ENCODE results near the gene DLG2.

Gene DLG2

DNA sequence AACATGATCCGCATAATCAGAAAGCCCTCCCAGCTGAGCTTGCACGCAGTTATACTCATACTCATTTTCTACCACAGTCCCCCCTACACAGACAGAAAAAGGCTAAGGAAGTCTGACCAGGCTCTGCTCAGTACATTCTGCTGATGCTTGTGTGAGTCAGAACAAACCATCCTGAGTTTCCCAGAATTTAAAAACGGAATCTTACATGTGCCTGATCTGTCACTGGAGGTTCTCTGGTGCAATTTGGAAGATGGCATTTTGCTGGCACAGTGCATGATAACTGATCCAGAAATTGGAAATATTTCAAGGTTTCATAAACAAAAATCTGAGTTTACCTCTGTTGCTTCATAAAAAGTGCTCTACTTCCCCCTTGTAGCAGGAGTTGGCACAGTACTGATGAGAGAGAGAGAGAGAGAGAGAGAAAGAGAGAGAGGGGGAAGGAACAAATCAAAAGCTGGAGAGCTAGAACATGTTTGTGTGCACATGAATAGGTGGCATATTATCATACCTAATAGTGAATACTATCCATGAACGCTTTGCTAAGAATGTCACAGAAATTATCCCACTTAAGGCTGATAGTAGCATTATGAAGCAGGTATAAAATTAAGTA lies 1085.3 kb downstream of the DLG2 start:
- in situ Hi-C loops (cut with MboI; ENCODE audit: low sequenced_read_pairs), result no loop called here

DNA sequence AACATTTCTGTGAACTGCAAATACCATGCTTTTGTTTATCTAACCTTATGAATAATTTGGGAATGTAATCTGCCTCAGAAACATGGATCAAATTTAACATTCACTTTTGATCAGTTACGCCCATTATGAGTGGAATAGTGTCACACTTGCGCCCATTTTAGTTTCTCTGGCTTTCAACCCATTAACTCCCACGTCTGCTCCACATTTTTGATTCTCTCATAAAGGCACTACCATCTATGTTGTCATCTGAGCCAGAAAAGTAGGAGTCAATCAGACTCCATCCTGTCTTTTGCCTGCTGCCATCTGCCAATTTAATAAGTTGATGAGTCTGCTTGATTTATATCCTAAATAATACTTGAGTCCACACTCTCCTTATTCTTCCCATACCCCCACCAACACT lies 1090.7 kb downstream of the DLG2 start:
- in situ Hi-C loops (cut with MboI; ENCODE audit: low sequenced_read_pairs), result no loop called here

DNA sequence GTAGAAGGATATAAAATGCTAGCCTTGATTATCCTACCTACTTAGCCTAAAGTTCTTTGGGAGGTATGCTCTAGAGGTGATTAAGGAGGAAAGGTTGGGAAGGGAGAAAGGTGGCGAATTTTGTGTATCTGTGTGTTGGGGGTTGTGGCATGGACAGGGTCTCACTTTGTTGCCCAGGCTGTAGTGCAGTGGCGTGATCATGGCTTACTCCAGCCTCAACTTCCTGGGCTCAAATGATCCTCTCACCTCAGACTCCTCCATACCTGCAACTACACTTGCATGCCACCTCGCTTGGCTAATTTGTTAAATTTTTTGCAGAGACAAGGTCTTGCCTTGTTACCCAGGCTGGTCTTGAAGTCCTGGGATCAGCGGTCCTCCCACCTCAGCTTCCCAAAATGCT lies 1094.8 kb downstream of the DLG2 start:
- in situ Hi-C loops (cut with MboI; ENCODE audit: low sequenced_read_pairs), result no loop called here

DNA sequence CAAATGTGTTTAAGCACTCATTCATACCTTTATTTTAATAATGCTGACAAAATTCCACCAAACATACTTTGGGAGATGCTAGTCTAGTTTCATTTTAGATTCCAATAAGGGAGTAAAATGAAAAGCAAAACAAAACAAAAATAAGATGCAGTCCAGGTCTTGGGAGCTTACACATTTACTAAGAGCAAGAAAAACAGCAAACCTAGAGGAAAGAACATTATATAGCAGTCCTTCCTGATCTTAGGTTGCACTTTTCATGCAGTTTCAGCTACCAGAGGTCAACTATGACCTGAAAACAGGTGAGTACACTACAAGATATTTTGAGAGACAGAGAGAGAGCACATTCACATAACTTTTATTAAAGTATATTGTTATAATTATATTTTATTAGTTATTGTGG lies 1100.9 kb downstream of the DLG2 start:
- in situ Hi-C loops (cut with MboI; ENCODE audit: low sequenced_read_pairs), result no loop called here

DNA sequence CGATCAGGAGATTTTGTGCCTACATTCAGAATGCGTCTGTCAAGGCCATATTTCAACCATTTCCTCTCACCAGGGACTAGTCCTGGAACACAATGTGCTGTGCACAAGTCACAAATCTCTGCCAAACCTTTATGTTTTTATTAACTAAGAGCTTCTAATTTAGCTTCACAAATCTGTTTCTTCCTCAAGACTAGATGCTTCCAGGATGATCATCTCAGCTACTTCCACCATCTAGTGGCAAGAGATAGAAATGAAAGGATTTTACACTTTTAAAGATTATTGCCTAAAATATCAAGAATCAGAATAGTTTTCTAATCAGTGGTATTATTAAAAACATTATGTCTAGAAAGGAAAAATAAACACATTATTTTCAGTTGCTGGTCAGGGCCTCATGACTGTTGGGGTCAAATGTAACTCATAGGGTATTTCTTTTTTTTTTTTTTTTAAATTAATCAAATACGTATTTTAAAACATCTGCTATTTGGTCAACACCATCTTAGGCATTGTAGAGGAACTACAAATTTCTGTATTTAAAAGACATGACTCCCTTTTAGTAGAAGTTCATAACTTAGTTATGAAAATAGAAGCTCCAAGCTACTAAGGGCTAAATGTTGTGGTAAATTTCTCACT lies 1102.6 kb downstream of the DLG2 start:
- in situ Hi-C loops (cut with MboI; ENCODE audit: low sequenced_read_pairs), result no loop called here

DNA sequence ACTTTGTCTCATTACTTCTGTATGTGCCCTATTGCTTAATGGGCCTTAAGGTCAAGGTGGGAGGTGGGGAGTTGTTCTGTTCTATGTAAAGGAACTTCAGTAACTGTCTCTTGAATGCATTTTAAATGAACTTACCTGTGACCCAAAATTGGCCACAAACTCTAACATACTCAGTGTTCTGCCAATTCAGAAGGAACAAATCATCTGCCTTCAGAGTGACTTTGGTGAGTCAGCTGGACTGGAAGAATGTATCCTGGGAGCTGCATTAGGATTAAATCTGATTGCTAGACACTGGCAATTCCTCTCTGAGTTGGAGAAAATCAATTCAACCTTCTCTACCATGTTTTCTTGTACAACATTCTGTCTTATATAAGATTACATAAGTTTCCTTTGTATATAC lies 1104.8 kb downstream of the DLG2 start:
- in situ Hi-C loops (cut with MboI; ENCODE audit: low sequenced_read_pairs), result no loop called here

DNA sequence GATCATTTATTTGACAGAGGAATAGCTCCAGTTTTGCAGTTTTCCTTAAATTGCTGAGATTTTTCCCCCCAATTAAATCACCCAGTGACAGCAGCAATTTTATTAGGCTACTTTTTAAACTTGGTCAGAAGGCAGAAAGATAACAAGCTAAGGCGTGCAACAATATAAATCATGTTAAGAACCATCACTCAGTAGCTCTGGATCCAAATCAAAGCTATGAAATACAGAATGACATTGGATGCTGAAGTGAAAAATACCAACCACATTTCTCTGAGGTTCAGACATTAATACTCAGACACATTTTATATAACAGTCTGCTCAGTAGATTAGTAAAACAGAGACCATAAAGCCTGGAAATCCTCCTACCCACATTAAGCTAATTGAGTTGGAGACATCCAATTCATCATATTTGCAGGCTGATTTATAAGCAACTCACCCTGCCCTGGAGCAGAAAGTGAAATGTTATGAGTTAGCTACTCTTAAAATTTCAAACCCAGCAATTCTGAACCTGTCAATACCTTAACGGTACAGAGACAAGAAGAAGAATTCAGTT lies 1108.4 kb downstream of the DLG2 start:
- in situ Hi-C loops (cut with MboI; ENCODE audit: low sequenced_read_pairs), result no loop called here

DNA sequence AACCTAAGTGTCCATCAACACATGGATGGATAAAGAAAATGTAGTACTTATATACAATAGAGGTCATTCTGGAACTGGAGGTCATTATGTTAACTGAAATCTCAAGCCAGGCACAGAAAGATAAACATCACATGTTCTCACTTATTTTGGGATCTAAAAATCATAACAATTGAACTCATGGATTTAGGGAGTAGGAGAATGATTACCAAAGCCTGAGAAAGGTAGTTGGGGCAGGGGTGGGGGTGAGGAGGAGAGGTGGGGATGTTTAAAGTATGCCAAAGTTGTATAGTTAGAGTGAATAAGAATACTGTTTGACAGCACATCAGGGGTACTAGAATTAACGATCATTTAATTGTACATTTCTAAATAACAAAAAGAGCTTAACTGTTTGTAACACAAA lies 1112.7 kb downstream of the DLG2 start:
- in situ Hi-C loops (cut with MboI; ENCODE audit: low sequenced_read_pairs), result no loop called here

DNA sequence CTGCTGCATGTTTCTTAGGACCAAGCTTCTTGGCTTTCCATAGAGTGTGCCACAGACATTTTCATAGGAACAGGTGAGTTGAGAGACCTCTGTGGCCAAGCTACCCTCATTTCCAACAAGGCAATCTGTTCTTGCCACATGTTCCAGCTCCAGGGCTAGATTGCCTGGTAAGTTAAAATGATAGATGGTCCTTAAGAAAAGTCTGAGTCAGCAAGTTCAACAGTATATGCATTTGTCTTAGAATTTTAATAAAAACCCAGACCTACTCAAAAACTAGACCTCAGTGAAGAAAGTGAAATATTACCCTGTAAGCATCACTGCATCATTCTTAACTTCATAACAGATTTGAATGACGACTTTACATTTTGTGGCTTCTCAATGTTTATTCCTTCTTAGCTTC lies 1123.6 kb downstream of the DLG2 start:
- in situ Hi-C loops (cut with MboI; ENCODE audit: low sequenced_read_pairs), result no loop called here

DNA sequence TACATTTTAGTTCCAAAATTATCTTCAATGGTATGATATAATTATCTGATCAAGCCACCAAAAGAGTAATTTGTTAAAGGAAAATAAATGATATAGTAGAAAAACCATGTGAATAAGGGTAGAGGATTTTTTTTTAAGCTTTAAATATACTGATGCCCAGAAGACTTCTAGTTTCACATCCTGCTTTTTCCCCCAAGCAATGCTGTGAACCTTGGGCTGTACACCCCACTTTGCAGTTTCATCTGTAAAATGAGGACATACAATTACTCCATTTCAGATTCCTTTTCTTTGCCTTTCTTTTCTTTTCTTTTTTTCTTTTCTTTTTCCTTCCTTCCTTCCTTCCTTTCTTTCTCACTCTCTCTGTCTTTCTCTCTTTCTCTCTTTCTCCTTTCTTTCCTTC lies 1125.4 kb downstream of the DLG2 start:
- in situ Hi-C loops (cut with MboI; ENCODE audit: low sequenced_read_pairs), result no loop called here

DNA sequence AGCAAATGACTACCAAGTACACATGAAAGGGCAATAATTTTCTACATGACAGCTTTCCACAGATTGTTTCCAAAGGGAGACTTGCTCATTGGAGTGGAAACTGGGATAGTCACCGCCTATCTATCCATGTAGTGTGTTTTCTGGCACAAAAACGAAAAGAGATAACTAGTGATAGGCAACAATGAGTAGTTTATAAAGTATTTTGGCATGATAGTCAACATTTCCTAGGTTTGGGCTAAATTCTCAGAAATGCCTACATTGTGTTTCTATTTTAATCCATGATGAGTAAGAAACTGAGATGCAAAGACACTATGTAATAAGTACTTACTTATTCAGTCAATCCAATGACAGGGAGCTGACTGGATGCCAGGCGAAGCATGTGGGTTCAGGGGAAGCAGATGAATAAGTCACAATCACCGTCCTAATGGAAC lies 1129.1 kb downstream of the DLG2 start:
- in situ Hi-C loops (cut with MboI; ENCODE audit: low sequenced_read_pairs), result no loop called here

DNA sequence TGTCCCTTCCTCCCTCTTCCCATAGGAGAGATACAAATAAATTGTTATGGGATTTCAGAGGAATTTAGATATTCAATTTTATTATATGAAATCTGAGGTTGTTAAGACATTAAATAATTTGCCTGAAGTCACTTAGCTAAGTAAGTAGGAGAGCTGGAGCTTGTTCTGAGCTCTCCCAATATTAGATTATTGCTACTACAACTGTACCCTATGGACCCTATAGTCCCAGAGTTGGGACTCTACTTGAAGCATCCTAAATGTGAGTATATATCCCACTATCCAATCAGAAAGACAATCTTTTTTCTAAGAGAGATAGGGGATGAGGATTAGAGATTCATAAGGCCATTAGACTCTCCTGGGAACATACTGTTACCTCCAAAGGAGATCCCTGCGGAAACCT lies 1130.0 kb downstream of the DLG2 start:
- in situ Hi-C loops (cut with MboI; ENCODE audit: low sequenced_read_pairs), result no loop called here

DNA sequence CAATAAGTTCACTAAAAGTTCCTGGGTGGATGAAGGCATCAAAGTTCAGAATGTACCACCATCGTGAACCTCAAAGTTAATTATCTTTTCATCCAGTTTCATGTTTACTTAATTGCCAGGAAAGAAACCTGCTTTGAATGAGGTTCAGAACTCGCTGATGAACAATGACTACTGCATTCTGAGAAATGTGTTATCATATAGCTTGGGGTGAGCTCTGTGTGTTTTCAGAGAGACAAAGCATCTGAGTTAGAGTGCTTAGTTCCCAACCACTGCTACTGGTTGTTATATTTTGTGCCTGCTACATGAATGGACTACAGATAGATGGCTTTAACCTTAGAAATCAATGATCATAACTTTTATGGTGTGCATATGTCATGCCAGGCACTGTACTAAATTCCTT lies 1131.0 kb downstream of the DLG2 start:
- in situ Hi-C loops (cut with MboI; ENCODE audit: low sequenced_read_pairs), result no loop called here

DNA sequence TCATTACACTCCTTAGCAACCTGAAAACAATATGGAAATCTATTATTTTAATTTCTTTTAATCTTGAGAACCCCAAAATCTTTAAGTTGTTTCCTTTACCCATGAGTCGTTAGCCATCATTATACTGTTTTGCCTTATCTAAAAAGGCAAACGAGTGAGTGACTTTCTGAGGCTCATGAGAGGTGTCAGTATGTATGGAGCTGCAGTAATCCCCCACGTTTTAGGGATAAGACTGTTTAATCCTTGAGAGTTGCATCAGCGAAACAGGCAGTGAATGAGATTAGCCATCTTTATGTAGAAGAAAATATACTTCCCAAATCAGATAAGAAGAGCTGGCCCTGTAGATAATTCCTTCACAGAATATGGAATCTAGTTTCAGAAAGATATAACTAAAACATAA lies 1147.0 kb downstream of the DLG2 start:
- in situ Hi-C loops (cut with MboI; ENCODE audit: low sequenced_read_pairs), result no loop called here

DNA sequence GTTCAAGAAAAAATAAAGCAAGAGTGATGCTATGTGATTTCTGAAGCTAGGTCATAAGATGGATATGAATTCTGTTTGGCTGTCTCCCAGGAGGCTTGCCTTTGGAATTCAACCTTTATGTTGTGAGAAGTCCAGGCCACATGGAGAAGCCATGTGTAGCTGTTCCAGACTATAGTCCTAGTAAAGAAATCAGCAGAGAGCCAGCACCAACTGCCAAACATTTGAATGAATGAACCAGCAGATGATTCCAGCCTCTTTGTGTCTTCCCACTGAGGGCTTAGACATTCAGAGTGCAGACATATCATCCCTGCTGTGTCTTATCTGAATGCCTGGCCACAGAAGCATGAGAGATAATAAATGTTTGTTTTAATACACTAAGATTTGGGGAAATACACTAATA lies 1150.6 kb downstream of the DLG2 start:
- in situ Hi-C loops (cut with MboI; ENCODE audit: low sequenced_read_pairs), result no loop called here

DNA sequence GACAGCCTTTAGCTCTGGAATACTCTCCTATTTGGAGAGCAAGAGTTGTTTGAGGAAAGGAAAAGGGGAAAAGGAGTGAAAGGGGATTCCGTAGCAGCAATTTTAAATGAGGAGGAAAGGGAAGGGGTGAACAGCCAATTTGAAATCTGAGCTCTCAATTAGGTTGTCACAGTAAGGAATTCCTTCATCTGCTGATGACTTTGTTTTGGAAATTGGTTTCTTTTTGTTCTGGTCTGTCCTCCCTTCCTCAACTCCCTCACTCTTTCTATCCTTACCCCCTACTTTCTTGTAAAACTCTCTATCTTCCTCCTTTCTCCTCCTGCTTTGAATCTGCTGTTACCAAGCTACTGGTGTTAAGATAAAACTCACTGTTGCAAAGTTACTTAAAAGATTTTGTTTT lies 1155.6 kb downstream of the DLG2 start:
- in situ Hi-C loops (cut with MboI; ENCODE audit: low sequenced_read_pairs), result no loop called here

DNA sequence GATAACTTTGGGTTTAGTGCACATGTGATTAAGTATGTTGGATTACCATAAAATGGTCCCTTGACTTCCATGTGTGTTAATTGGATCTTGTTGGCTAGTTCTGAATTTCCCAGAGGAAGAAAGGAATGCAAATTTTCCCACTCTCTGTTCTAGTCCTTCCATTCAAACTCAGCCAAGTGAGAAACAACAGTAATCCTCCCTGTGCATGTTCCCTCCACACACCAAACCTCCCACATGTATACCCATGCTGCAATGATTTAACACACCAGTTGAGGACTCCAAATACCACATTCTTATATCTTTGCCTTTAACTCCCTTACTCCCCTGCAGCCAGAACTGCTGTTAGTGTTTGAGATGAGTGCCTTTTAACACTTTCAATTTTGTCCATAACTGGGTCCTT lies 1158.9 kb downstream of the DLG2 start:
- in situ Hi-C loops (cut with MboI; ENCODE audit: low sequenced_read_pairs), result no loop called here

DNA sequence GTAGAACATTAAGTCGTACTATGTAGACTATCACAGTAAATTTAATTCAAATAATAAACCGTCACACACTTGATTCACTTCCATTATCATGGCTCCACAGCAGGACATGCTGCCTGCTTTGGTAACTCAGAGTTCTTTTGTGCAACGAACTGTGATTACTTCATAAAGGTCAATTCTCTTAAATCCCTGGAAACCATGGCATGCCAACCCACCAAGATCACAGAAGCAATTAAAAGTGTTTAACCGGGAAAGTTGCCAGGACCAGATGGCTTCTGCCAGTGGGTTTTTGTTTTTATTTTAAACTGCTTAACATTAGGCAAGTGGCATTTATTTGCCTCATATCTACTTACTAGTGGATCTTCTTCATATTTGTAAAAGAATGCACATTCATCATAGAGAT lies 1162.1 kb downstream of the DLG2 start:
- in situ Hi-C loops (cut with MboI; ENCODE audit: low sequenced_read_pairs), result no loop called here

DNA sequence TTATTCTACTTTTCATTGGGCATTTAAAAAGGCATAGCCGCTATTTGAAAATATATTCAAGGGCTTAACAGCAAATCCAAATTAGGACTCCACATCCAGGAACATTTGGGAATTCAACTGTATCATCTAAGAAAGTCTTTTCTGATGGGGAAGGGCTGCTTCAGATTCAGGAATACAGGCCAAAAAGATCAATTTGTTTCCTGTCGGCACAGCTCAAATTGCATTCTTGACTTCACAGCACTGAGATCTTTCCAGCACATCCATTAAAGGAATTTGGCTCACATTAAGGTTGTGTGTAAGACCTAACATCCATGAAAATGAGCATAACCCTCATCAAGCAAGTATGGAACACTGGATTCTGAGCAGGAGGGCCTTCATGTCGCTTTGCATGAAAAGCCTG lies 1171.5 kb downstream of the DLG2 start:
- in situ Hi-C loops (cut with MboI; ENCODE audit: low sequenced_read_pairs), result no loop called here

DNA sequence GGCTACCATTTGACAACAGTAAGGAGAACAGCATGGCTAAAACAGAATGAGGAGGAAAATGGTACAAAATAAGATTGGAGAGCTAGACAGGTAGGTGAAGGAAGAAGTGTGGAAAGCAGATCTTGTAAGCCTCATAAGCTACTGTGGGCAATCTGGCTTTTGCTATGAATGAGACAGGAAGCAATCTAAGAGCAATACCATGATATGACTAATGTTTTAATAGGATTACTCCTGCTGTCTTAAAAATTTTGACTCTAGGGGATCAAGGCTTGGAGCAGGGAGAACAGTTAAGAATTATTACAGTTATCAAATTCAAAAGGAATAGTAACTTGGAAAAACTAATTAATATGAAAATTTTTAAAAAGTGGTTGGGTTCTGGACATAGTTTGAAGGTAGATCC lies 1174.9 kb downstream of the DLG2 start:
- in situ Hi-C loops (cut with MboI; ENCODE audit: low sequenced_read_pairs), result no loop called here

DNA sequence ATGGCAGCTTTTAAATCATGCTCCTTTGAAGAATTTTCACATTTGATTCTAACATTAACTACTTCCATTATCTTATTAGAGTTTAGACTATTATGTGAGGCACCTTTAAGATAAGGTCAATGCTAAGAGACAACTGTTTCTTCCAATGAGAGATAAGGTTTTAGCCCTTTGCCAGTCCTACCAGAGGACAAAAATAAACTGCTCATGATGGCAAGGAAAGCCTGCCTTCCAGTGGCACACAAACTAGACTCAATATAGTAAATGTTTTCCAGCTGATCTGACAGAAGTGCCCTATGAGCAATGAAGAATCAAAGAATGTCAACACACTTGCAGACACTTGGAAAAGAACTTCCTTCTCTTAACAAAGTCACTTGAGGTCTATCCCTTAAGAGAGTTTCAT lies 1188.6 kb downstream of the DLG2 start:
- in situ Hi-C loops (cut with MboI; ENCODE audit: low sequenced_read_pairs), result no loop called here

DNA sequence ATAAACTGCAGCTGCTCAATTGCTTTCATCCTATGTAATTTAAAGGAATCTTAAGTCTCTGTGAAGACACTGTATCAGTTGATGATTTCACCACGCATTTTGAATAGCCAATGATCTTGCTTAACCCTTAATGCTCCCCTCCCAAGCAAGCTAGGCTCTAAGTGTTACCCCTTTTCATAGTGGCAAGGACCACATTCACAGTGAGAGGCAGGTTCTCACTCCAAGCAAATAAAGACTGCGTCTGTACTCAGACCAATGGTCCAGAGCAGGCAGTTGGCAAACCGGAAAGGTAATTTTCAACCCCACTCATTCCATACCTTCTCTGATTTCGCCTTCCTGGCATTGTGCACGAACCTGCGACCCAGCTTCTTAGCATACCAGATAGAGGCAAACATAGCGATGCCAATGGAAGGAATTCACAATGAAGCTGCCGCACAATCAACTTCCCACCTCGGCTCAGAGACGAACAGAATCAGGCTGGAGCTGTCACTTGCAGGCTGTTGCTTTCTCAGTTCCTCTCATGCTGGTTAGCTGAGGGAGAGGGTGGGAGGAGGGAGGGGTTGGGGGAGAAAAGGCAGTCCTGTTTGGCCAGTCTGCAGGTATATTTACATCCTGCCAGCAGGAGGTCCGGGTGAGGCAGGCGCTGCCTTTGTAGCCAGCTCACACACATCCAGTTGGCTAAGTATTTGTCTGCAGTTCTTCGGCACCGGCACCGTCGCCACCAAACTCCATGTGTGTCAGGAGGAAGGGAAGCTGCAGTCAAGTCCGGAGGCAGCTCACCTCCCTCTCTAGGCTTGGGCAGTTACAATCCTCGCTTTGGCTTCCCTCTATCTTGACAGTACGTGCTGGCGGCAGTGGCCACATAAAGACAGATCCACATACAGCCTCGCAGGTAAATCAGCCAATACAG lies 1189.8 kb downstream of the DLG2 start:
- in situ Hi-C loops (cut with MboI; ENCODE audit: low sequenced_read_pairs), result no loop called here

All from HL-60/S4 treated with phorbol 12-myristate 13-acetate at 8.2 ng/mL for 4 days and 3 days (cell line).